ENCODE measurements around the gene TEX19.

DNA sequence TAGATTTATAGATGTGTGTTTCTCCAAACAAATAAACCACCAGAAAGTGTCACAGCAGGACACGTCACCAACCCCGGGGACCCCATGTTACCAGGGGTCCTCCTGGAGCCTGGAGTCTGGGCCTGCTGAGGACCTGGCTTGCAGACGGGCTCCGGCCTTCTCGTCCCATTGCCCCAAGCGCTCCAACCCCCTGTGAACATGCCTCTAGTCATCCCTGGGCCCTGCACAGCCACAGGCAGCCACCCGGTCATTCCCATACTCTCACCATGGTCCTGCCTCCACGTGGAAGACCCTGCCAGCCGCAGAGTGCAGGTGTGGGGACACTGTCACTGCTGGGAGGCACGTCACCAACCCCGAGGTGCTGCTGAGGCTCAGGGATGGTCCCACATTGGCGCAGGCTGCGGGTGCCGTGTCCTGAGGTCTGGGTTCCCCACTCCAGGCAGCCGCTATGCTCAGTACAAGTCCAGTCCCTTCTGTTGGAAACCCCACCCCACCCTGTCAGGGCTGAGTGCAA is 30.0 kb upstream of the TEX19 start:
- TF ChIP-seq, protein P1, sequence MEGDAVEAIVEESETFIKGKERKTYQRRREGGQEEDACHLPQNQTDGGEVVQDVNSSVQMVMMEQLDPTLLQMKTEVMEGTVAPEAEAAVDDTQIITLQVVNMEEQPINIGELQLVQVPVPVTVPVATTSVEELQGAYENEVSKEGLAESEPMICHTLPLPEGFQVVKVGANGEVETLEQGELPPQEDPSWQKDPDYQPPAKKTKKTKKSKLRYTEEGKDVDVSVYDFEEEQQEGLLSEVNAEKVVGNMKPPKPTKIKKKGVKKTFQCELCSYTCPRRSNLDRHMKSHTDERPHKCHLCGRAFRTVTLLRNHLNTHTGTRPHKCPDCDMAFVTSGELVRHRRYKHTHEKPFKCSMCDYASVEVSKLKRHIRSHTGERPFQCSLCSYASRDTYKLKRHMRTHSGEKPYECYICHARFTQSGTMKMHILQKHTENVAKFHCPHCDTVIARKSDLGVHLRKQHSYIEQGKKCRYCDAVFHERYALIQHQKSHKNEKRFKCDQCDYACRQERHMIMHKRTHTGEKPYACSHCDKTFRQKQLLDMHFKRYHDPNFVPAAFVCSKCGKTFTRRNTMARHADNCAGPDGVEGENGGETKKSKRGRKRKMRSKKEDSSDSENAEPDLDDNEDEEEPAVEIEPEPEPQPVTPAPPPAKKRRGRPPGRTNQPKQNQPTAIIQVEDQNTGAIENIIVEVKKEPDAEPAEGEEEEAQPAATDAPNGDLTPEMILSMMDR (IDR thresholded peaks at IDR 0.05) = no peak
- no peak for TF ChIP-seq POLR2A (IDR thresholded peaks at IDR 0.05)
